CD4-positive, alpha-beta T cell treated with Interleukin-10 for 1 hour (primary cell): ENCODE data around the gene DCAF12.
"Not testable (repeated sequence)": the region's sequence is repeated elsewhere in the genome, so short reads cannot be mapped to it uniquely, and the experiment has no call there.

Experiments used
- DNase-seq: peaks from one replicate; pipeline ENCODE4 v3.0.0-alpha.2; 2020

The DCAF12 gene

GRCh38 chr9:34059281-34059680, 67.2 kb downstream of the DCAF12 start:
- DNase-seq, result no peak

DNA sequence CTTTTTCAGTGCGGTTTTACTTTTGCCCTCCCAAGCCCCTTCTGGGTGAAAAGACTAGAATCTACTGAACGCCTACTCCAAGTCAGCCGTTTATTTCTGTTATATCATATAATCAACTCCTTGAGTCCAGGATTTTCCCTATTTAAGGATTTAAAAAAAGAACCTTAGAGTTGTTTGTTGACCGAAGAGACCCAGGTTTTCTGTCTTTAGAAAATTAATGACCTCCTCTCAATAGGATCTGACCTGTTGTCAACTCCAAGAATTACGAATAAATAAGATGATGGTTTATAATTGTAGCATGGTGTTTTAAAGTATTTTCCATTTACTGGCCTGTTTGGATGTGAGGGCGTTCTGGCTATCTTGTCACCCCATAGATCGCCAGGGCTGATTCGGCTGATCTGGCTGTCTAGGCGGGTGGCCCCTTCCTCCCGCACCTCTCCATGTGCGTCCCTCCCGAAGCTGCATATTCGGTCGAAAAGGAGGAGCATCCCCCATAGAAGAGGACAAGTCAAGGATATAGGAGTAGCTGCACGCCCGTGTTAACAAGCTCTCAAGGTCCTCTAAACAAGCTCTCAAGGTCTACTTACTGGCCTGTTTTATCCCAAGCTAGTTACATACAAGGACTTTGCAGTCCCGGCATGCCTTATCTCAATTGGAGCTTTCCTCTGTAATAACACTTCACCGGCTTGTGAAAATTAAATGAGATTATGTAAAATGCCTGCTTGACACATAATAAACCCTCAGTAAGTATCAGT, 76.7 kb downstream of the DCAF12 start:
- DNase-seq, result no peak

DNA sequence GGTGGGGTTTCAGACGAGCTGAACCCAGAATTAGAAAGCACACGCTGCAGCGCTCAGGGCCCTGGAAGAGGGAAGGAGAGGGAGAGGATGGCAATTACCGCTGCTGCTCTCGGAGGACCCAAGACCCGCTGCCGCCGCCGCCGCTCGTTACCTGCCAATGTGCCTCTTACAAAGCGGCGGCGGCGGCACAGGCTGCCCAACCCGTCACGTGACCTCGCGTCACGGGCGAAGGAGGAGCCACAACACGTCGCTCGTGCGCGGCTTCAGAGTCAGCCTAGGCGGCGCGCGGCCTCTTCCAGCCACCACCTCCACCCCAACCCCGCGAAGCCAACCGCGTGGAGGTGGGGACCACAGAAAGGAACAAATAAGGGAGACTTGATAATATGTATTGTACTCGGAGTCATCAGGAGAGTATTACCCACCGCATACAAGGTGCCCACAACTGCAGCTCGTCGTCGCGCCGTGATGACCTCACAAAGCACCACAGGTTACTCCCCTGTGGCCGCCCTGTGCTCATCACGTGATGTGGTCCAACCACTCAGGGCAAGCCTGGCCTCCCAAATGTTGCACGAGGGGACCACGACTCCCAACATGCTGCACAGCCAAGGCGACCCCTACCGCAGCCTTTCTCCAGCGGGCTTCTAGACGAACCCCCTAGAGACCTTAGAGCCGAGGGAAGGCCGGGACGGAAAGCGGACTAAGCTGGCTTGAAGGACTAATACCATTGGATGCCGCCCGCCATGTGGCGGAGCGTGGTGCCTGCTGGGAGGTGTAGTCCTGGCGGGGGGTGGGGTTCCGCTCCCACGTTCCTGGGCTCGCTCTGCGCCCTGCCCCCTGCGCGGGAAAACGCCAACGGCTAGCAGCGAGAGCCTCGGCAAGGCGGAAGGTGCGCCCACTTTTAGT, 77.5 kb downstream of the DCAF12 start, which contains the start of gene UBAP2:
Gene UBAP2 (minus strand): TSS at position 161 of the 903 bp plus-strand sequence. CDS start 31,739 bp downstream, outside the sequence.
- DNase-seq, result peak; percentile 95

- peak; percentile 62 for DNase-seq
Measured at GRCh38 chr9:34047864-34048726, 78.4 kb downstream of the DCAF12 start.

- DNase-seq, result peak; percentile 21
Measured at GRCh38 chr9:34046784-34047379, 79.6 kb downstream of the DCAF12 start.

- no peak for DNase-seq
Measured at GRCh38 chr9:34045903-34046302, 80.6 kb downstream of the DCAF12 start.

GRCh38 chr9:34042074-34042473, 84.4 kb downstream of the DCAF12 start:
- not testable (repeated sequence) for DNase-seq

DNA sequence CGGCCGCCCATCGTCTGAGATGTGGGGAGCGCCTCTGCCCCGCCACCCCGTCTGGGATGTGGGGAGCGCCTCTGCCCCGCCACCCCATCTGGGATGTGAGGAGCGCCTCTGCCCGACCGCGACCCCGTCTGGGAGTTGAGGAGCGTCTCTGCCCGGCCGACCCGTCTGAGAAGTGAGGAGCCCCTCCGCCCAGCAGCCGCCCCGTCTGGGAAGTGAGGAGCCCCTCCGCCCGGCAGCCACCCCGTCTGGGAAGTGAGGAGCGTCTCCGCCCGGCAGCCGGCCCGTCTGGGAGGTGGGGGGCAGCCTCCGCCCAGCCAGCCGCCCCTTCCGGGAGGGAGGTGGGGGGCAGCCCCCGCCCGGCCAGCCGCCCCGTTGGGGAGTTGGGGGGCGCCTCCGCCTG, 87.6 kb downstream of the DCAF12 start:
- DNase-seq, result not testable (repeated sequence)

GRCh38 chr9:34037626-34038025, 88.9 kb downstream of the DCAF12 start:
- no peak for DNase-seq

GRCh38 chr9:34036625-34037024, 89.9 kb downstream of the DCAF12 start:
- DNase-seq, result no peak
